Astrocyte (in vitro differentiated cells and primary cell): Measurements from ENCODE around the gene NDRG4. TPM values are rescaled to one million over a fixed set of nuclear protein-coding genes. Genes with fewer than 3 reads are reported as not detected.
A peak's percentile ranks its signal among the peaks of the same experiment; 100 is the strongest.

Experiments
- DNase-seq: peaks from one replicate; pipeline ENCODE4 v3.0.0-alpha.2; 2010; ENCODE audit warnings: low read depth
- FAIRE-seq: peaks from 2 replicates; lab custom pipeline; 2011; peaks lifted over from hg19 to GRCh38; lab: Jason Lieb, UNC
- H2AFZ ChIP-seq: 2 replicates; pipeline ENCODE4 v1.6.0; 2012; ENCODE audit warnings: low read depth, low read length, inconsistent platforms
- H3K27ac ChIP-seq: 2 replicates; pipeline ENCODE4 v1.5.1; 2011; ENCODE audit warnings: low read depth, low read length, inconsistent platforms
- H3K27me3 ChIP-seq: 2 replicates; pipeline ENCODE4 v1.6.0; 2011; ENCODE audit warnings: low read length, inconsistent platforms; ENCODE audit not compliant: insufficient read depth
- H3K36me3 ChIP-seq: 2 replicates; pipeline ENCODE4 v1.5.1; 2011; ENCODE audit warnings: low read length, inconsistent platforms; ENCODE audit not compliant: insufficient read depth
- H3K4me1 ChIP-seq: 2 replicates; pipeline ENCODE4 v1.5.1; 2011; ENCODE audit warnings: low read length, inconsistent platforms; ENCODE audit not compliant: insufficient read depth
- H3K4me2 ChIP-seq: 2 replicates; pipeline ENCODE4 v1.6.0; 2012; ENCODE audit warnings: low read length, inconsistent platforms
- H3K4me3 ChIP-seq: 2 replicates; pipeline ENCODE4 v1.5.1; 2011; ENCODE audit warnings: low read depth, mild to moderate bottlenecking, low read length, inconsistent platforms; ENCODE audit not compliant: insufficient read depth
- H3K79me2 ChIP-seq: 2 replicates; pipeline ENCODE4 v1.6.0; 2012; ENCODE audit warnings: mild to moderate bottlenecking, low read length, inconsistent platforms; ENCODE audit not compliant: insufficient read depth
- H3K9ac ChIP-seq: 2 replicates; pipeline ENCODE4 v1.6.0; 2012; ENCODE audit warnings: mild to moderate bottlenecking, low read length, inconsistent platforms
- H3K9me3 ChIP-seq: 2 replicates; pipeline ENCODE4 v1.5.1; 2012; ENCODE audit warnings: low read depth, mild to moderate bottlenecking, low read length, inconsistent platforms; ENCODE audit not compliant: insufficient read depth
- H4K20me1 ChIP-seq: 2 replicates; pipeline ENCODE4 v1.6.0; 2012; ENCODE audit warnings: low read length, inconsistent platforms; ENCODE audit not compliant: insufficient read depth
- H3K27ac Mint-ChIP-seq: one replicate; pipeline ENCODE4 v1.8.0; 2021; ENCODE audit warnings: mild to moderate bottlenecking, mixed read lengths; ENCODE audit not compliant: unreplicated experiment
- H3K27me3 Mint-ChIP-seq: one replicate; pipeline ENCODE4 v1.8.0; 2021; ENCODE audit warnings: low read depth, mixed read lengths; ENCODE audit not compliant: unreplicated experiment
- H3K36me3 Mint-ChIP-seq: one replicate; pipeline ENCODE4 v1.8.0; 2021; ENCODE audit warnings: low read depth, mixed read lengths; ENCODE audit not compliant: unreplicated experiment
- H3K4me1 Mint-ChIP-seq: one replicate; pipeline ENCODE4 v1.8.0; 2021; ENCODE audit warnings: low read depth, mixed read lengths; ENCODE audit not compliant: unreplicated experiment
- H3K4me3 Mint-ChIP-seq: one replicate; pipeline ENCODE4 v1.8.0; 2021; ENCODE audit warnings: mild to moderate bottlenecking, moderate library complexity, mixed read lengths; ENCODE audit not compliant: unreplicated experiment
- H3K9me3 Mint-ChIP-seq: one replicate; pipeline ENCODE4 v1.8.0; 2021; ENCODE audit warnings: mild to moderate bottlenecking, mixed read lengths; ENCODE audit not compliant: unreplicated experiment
- EZH2 ChIP-seq: IDR thresholded peaks from 2 replicates; pipeline ENCODE4 v1.6.1; 2012; ENCODE audit warnings: mild to moderate bottlenecking, low read length, inconsistent platforms; ENCODE audit not compliant: insufficient read depth
- total RNA-seq: library from RNA; stranded (reverse); gene quantifications from 2 replicates; pipeline ENCODE4 v1.2.1, GENCODE V29; 2021
- TF ChIP-seq, protein P1 (sequence below): IDR thresholded peaks from 2 replicates; pipeline ENCODE4 v1.5.1; 2011; ENCODE audit warnings: low read depth, mild to moderate bottlenecking, inconsistent platforms, low read length, moderate library complexity; ENCODE audit not compliant: insufficient read depth

NDRG4 gene
- total RNA-seq, 1 donor from 2014 or later = 21.9 TPM

DNA sequence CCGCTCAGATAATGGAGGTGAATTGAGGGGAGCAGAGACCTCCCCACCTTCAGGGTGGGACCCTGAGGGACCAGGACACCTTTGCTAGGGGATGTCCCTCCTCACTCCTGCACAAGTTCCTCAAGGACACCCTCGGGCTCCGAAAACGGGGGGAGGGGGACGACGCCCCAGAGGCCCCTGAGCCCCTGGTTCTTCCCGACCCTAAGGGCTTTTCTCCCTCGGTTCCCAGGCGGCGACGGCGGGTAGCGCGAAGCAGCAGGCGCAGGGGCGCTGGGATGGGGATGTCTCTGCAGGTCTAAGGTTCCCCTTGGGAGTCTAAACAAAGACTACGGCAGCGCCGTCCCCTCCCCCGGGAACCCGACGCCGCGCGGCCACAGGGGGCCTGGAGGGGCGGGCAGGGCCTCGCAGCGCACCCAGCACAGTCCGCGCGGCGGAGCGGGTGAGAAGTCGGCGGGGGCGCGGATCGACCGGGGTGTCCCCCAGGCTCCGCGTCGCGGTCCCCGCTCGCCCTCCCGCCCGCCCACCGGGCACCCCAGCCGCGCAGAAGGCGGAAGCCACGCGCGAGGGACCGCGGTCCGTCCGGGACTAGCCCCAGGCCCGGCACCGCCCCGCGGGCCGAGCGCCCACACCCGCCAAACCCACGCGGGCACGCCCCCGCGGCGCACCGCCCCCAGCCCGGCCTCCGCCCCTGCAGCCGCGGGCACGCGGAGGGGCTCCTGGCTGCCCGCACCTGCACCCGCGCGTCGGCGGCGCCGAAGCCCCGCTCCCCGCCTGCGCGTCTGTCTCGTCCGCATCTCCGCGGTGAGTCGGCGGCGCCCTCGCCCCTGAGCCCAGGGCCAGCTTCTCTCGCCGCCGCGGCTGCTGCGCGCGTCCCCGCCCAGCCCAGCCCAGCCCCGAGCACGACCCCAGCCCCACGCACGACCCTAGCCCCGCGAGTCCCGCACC is 36.7 kb upstream of the NDRG4 start:
- H3K27ac ChIP-seq = no peak overlapping the region
- peak overlapping the region; percentile 73 for H3K4me2 ChIP-seq
- no peaks in the 10 kb centered on the region for H3K9me3 ChIP-seq
- no peaks in the 10 kb centered on the region for H3K36me3 ChIP-seq
- H2AFZ ChIP-seq = peak overlapping the region; percentile 41
- no peak overlapping the region for H3K9ac ChIP-seq
- no peak for FAIRE-seq
- Mint-ChIP-seq H3K4me3 (no peak overlapping the region), H3K27me3 (peaks cover 56% of the 10 kb centered on the region), H3K4me1 (peaks cover 8% of the 10 kb centered on the region), H3K27ac (no peak overlapping the region), H3K36me3 (peaks cover 2% of the 10 kb centered on the region), H3K9me3 (no peaks in the 10 kb centered on the region)
- TF ChIP-seq EZH2 = peak; percentile 56
- TF ChIP-seq, protein P1, sequence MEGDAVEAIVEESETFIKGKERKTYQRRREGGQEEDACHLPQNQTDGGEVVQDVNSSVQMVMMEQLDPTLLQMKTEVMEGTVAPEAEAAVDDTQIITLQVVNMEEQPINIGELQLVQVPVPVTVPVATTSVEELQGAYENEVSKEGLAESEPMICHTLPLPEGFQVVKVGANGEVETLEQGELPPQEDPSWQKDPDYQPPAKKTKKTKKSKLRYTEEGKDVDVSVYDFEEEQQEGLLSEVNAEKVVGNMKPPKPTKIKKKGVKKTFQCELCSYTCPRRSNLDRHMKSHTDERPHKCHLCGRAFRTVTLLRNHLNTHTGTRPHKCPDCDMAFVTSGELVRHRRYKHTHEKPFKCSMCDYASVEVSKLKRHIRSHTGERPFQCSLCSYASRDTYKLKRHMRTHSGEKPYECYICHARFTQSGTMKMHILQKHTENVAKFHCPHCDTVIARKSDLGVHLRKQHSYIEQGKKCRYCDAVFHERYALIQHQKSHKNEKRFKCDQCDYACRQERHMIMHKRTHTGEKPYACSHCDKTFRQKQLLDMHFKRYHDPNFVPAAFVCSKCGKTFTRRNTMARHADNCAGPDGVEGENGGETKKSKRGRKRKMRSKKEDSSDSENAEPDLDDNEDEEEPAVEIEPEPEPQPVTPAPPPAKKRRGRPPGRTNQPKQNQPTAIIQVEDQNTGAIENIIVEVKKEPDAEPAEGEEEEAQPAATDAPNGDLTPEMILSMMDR = no peak
- H4K20me1 ChIP-seq = no peaks in the 10 kb centered on the region
- H3K4me1 ChIP-seq = peaks cover 6% of the 10 kb centered on the region
- no peaks in the 10 kb centered on the region for H3K79me2 ChIP-seq
- H3K4me3 ChIP-seq = peak overlapping the region; percentile 5
- H3K27me3 ChIP-seq = peaks cover 37% of the 10 kb centered on the region
- DNase-seq = no peak

DNA sequence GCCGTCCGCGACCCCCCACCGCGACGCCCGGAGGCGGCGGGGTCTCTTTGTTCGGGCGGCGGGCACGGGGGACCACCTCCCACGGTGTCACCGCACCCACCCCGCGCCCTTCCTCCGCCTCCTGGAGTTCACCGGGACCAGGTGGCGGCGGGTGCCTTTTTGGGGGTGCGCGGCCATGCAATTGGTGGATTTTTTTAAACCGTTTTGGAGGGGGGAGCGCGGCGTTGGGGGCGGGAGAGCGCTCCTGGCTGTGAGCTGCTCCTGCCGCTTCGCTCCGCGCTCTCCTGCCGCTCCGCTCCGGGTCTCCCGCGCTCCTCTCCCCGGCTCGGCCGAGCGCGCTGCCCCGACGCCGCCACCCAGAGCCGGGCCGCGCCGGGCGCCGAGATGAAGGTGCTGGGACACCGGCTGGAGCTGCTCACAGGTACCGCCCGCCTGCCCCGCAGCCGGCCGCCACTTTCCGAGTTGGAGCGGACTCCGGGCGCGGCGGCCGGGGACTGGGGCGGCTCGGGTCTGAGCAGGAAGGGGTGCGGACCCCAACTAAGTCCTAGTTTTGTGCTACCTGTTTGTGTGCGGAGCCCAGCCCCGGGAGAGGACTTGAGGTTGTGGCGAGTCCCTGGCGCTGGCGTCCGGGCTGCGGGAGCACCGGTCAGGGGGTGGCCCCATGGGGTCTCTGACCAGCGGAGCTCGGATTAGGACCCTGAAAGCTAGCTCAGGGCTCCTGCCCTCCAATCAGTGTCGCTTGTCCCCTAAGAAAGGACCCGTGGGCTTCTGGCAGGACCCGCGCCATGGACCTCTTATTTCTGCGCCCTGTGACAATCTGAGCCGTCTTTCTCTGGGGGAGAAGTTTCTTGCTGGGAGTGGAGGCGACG is 35.7 kb upstream of the NDRG4 start:
- H3K9me3 Mint-ChIP-seq = no peaks in the 10 kb centered on the region
- no peak for FAIRE-seq
- Histone ChIP-seq H2AFZ (peak overlapping the region; percentile 26), H3K9me3 (no peaks in the 10 kb centered on the region), H4K20me1 (no peaks in the 10 kb centered on the region), H3K9ac (no peak overlapping the region), H3K4me2 (peak overlapping the region; percentile 73), H3K27ac (no peak overlapping the region), H3K27me3 (peaks cover 37% of the 10 kb centered on the region), H3K79me2 (no peaks in the 10 kb centered on the region), H3K36me3 (no peaks in the 10 kb centered on the region), H3K4me3 (no peak overlapping the region), H3K4me1 (peaks cover 6% of the 10 kb centered on the region)
- peak overlapping the region; percentile 5 for H3K27ac Mint-ChIP-seq
- TF ChIP-seq EZH2 = peak; percentile 100
- TF ChIP-seq, protein P1 = no peak
- H3K36me3 Mint-ChIP-seq = peaks cover 2% of the 10 kb centered on the region
- peaks cover 65% of the 10 kb centered on the region for H3K27me3 Mint-ChIP-seq
- DNase-seq = no peak
- H3K4me3 Mint-ChIP-seq = peak overlapping the region; percentile 79
- peaks cover 5% of the 10 kb centered on the region for H3K4me1 Mint-ChIP-seq
